H1 (cell line): Measurements from ENCODE around the gene GREM2.

Experiments used
- CTCF ChIP-seq, 3 experiments: IDR thresholded peaks; 1 replicate in 2 of 3; 2 replicates in 1 of 3; pipeline versions ENCODE4 v1.5.1 to v1.6.1; 2011; ENCODE audit warnings: low read length in 3 of 3, mild to moderate bottlenecking in 3 of 3, inconsistent platforms in 2 of 3, low read depth in 1 of 3, moderate library complexity in 1 of 3; ENCODE audit not compliant: insufficient read depth in 1 of 3; ENCODE audit errors: control extremely low read depth in 1 of 3
- EZH2 ChIP-seq: fragments of 200-600 bp; sonication (generic); IDR thresholded peaks from 2 replicates; pipeline ENCODE4 v1.7.1; 2012; ENCODE audit warnings: low read depth, mild to moderate bottlenecking, moderate library complexity, low read length, inconsistent platforms; ENCODE audit not compliant: severe bottlenecking
- POLR2AphosphoS5 ChIP-seq: IDR thresholded peaks from 2 replicates; pipeline ENCODE4 v1.6.1; 2011; ENCODE audit warnings: low read depth, low read length

- TF ChIP-seq POLR2AphosphoS5 (no peak), CTCF (IDR thresholded peaks at IDR 0.05; ENCODE audit: control extremely low read depth in 1 of 3, insufficient read depth in 1 of 3, low read depth in 1 of 3, low read length in 3 of 3) (no peak), EZH2 (no peak)
Observed at GRCh38 chr1:240612811-240613210, 856 bp upstream of the GREM2 start.
